ENCODE measurements around the gene MYO18A.

MYO18A gene

DNA sequence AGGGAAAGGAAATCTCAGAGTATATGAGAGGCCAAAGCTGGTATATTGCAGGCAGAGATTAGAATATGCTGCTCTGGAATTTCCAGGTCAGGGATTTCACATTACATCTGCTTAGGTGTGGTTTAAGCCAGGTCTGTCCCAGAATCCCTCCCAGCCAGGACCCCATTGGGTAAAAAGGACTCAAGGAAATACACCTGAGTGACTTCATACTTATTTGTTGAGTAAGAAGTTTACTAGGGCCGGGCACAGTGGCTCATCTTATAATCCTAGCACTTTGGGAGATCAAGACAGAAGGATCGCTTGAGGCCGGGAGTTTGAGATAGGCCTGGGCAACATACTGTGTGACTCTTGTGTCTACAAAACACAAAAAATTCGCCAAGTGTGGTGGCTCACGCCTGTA is 130.0 kb downstream of the MYO18A start:
- no peak overlapping the region for H3K14ac ChIP-seq (ENCODE audit: low read length)
- WGBS, 2 donors (ENCODE audit: extremely low coverage in 2 of 2, insufficient read length in 2 of 2, insufficient replicate concordance in 1 of 2): no CpG with 5 or more reads among the region's 5 CpGs
- no peak overlapping the region for H2BK15ac ChIP-seq (ENCODE audit: low read length)
- no peak overlapping the region for H3K23ac ChIP-seq (ENCODE audit: low read depth, low read length, poor library complexity)
- H4K91ac ChIP-seq (ENCODE audit: low read depth, low read length, poor library complexity): no peak overlapping the region
- no peak overlapping the region for H2BK120ac ChIP-seq (ENCODE audit: low read depth, low read length)
- no peaks in the 10 kb centered on the region for H3K79me1 ChIP-seq (ENCODE audit: low read depth, low read length)
- H4K8ac ChIP-seq (ENCODE audit: low read depth, low read length): no peak overlapping the region
- H2AK5ac ChIP-seq (ENCODE audit: low read depth, low read length): no peak overlapping the region
- H3K18ac ChIP-seq (ENCODE audit: low read length): no peak overlapping the region
- H3K4ac ChIP-seq (ENCODE audit: low read length): no peak overlapping the region
- H3K9me3 ChIP-seq (replicated peaks in 1 of 2; ENCODE audit: control insufficient read depth in 2 of 2, insufficient read depth in 1 of 2, low read depth in 1 of 2, low read length in 2 of 2): no peaks in the 10 kb centered on the region
- H3K4me2 ChIP-seq (ENCODE audit: insufficient read depth, low read length, poor library complexity, severe bottlenecking): no peak overlapping the region
- no peaks in the 10 kb centered on the region for H3K36me3 ChIP-seq (replicated peaks in 1 of 2; ENCODE audit: control insufficient read depth in 2 of 2, insufficient read depth in 2 of 2, low read length in 2 of 2)
- no peaks in the 10 kb centered on the region for H3K27me3 ChIP-seq (ENCODE audit: control insufficient read depth in 3 of 3, insufficient read depth in 3 of 3, low read depth in 1 of 3, low read length in 3 of 3)
- H2BK12ac ChIP-seq (ENCODE audit: low read length): no peak overlapping the region
- H2AFZ ChIP-seq (ENCODE audit: low read length): no peak overlapping the region
- H2BK5ac ChIP-seq (ENCODE audit: low read length): no peak overlapping the region
- no peak overlapping the region for H3K27ac ChIP-seq (replicated peaks; ENCODE audit: low read length)
- DNase-seq (ENCODE audit: low spot score): no peak
- no peak overlapping the region for H3K9ac ChIP-seq (ENCODE audit: low read depth, low read length, poor library complexity)
- no peak overlapping the region for H3K4me3 ChIP-seq (ENCODE audit: low read length in 2 of 2)
- peaks cover 22 to 59% of the 10 kb centered on the region in 2 donors for H3K4me1 ChIP-seq (ENCODE audit: control insufficient read depth in 2 of 2, insufficient read depth in 1 of 2, low read depth in 1 of 2, low read length in 2 of 2)

- H3K27ac ChIP-seq (replicated peaks; ENCODE audit: low read length): no peak overlapping the region
- H3K14ac ChIP-seq (ENCODE audit: low read length): no peak overlapping the region
- H3K23ac ChIP-seq (ENCODE audit: low read depth, low read length, poor library complexity): no peak overlapping the region
These were observed 130.6 kb downstream of the MYO18A start for GRCh38 chr17:29049541-29050145.

DNA sequence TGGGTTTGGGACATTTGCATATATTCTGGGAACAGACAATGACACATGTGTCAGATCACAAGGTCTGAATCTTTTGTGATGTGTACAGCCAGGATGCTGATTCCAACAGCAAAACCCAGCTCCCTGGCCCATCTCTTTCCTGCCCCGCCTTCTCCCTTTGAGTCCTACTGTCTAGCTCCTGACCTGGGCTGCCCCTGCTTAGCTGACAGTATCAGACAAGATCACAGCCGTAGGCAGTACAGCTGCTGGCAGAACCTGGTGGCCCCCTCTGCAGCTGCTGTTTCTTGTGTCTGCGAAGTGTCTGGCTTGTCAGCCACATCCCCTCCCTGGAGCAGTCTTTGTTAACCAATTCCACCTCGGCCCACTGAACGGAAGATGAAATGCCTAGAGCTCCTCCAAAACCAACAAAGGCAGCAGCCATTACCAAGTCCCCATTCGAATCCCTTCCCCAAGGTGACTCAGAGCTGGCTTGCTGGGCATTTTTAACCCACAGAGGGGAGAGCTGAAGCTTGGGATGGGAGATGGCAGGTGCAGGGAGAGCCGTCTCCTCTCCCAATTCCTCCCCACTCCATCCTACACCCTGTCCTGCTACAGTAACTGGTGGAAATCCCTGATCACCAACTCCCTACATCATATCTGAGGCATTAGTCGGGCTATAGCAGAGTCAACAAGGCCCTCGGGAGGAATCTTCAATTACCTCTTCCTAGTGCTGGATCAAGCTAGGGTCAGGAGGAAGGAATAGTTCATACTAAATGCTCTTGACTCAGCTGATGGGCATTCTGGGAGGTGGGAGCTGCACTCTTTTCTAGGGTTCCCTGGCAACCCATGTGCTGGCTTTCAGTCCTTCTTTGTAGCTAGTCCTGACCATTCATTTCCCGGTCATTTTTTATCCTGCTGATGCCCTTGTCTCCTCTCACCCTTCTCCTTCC is 131.5 kb downstream of the MYO18A start:
- H2BK120ac ChIP-seq (ENCODE audit: low read depth, low read length): no peak overlapping the region
- H2AK5ac ChIP-seq (ENCODE audit: low read depth, low read length): no peak overlapping the region
- no peaks in the 10 kb centered on the region for H3K27me3 ChIP-seq (ENCODE audit: control insufficient read depth in 3 of 3, insufficient read depth in 3 of 3, low read depth in 1 of 3, low read length in 3 of 3)
- no peak overlapping the region for H3K9ac ChIP-seq (ENCODE audit: low read depth, low read length, poor library complexity)
- H3K18ac ChIP-seq (ENCODE audit: low read length): peak overlapping the region; percentile 53
- peaks cover 14 to 59% of the 10 kb centered on the region in 2 donors for H3K4me1 ChIP-seq (ENCODE audit: control insufficient read depth in 2 of 2, insufficient read depth in 1 of 2, low read depth in 1 of 2, low read length in 2 of 2)
- H3K4ac ChIP-seq (ENCODE audit: low read length): no peak overlapping the region
- no peak overlapping the region for H2BK5ac ChIP-seq (ENCODE audit: low read length)
- H3K27ac ChIP-seq (replicated peaks; ENCODE audit: low read length): no peak overlapping the region
- peak overlapping the region in 1 of 2 donors; percentile 17 for H3K4me3 ChIP-seq (ENCODE audit: low read length in 2 of 2)
- no CpG with 5 or more reads among the region's 10 CpGs for WGBS, 2 donors (ENCODE audit: extremely low coverage in 2 of 2, insufficient read length in 2 of 2, insufficient replicate concordance in 1 of 2)
- peak overlapping the region; percentile 34 for H2BK15ac ChIP-seq (ENCODE audit: low read length)
- no peaks in the 10 kb centered on the region for H3K79me1 ChIP-seq (ENCODE audit: low read depth, low read length)
- no peak overlapping the region for H4K91ac ChIP-seq (ENCODE audit: low read depth, low read length, poor library complexity)
- no peak overlapping the region for H2BK12ac ChIP-seq (ENCODE audit: low read length)
- no peaks in the 10 kb centered on the region for H3K9me3 ChIP-seq (replicated peaks in 1 of 2; ENCODE audit: control insufficient read depth in 2 of 2, insufficient read depth in 1 of 2, low read depth in 1 of 2, low read length in 2 of 2)
- no peak overlapping the region for H3K4me2 ChIP-seq (ENCODE audit: insufficient read depth, low read length, poor library complexity, severe bottlenecking)
- H3K23ac ChIP-seq (ENCODE audit: low read depth, low read length, poor library complexity): no peak overlapping the region
- no peak overlapping the region for H4K8ac ChIP-seq (ENCODE audit: low read depth, low read length)
- H2AFZ ChIP-seq (ENCODE audit: low read length): peak overlapping the region; percentile 67
- no peak overlapping the region for H3K14ac ChIP-seq (ENCODE audit: low read length)
- DNase-seq (ENCODE audit: low spot score): no peak
- H3K36me3 ChIP-seq (replicated peaks in 1 of 2; ENCODE audit: control insufficient read depth in 2 of 2, insufficient read depth in 2 of 2, low read length in 2 of 2): no peaks in the 10 kb centered on the region

More at GRCh38 chr17:29049541-29050145, 130.6 kb downstream of the MYO18A start:
- no peaks in the 10 kb centered on the region for H3K9me3 ChIP-seq (replicated peaks in 1 of 2; ENCODE audit: control insufficient read depth in 2 of 2, insufficient read depth in 1 of 2, low read depth in 1 of 2, low read length in 2 of 2)
- H4K91ac ChIP-seq (ENCODE audit: low read depth, low read length, poor library complexity): no peak overlapping the region
- no peak overlapping the region for H3K18ac ChIP-seq (ENCODE audit: low read length)
- H3K79me1 ChIP-seq (ENCODE audit: low read depth, low read length): no peaks in the 10 kb centered on the region
- peaks cover 17 to 56% of the 10 kb centered on the region in 2 donors for H3K4me1 ChIP-seq (ENCODE audit: control insufficient read depth in 2 of 2, insufficient read depth in 1 of 2, low read depth in 1 of 2, low read length in 2 of 2)
- H3K36me3 ChIP-seq (replicated peaks in 1 of 2; ENCODE audit: control insufficient read depth in 2 of 2, insufficient read depth in 2 of 2, low read length in 2 of 2): no peaks in the 10 kb centered on the region
- no peak overlapping the region for H2AK5ac ChIP-seq (ENCODE audit: low read depth, low read length)
- no peak overlapping the region for H4K8ac ChIP-seq (ENCODE audit: low read depth, low read length)
- no peak for DNase-seq (ENCODE audit: low spot score)
- H2BK15ac ChIP-seq (ENCODE audit: low read length): no peak overlapping the region
- H3K27me3 ChIP-seq (ENCODE audit: control insufficient read depth in 3 of 3, insufficient read depth in 3 of 3, low read depth in 1 of 3, low read length in 3 of 3): no peaks in the 10 kb centered on the region
- H2BK5ac ChIP-seq (ENCODE audit: low read length): no peak overlapping the region
- WGBS, 2 donors (ENCODE audit: extremely low coverage in 2 of 2, insufficient read length in 2 of 2, insufficient replicate concordance in 1 of 2): no CpG with 5 or more reads among the region's 11 CpGs
- no peak overlapping the region for H3K4me3 ChIP-seq (ENCODE audit: low read length in 2 of 2)
- peak overlapping the region; percentile 67 for H2AFZ ChIP-seq (ENCODE audit: low read length)
- no peak overlapping the region for H3K4ac ChIP-seq (ENCODE audit: low read length)
- H2BK12ac ChIP-seq (ENCODE audit: low read length): no peak overlapping the region
- no peak overlapping the region for H2BK120ac ChIP-seq (ENCODE audit: low read depth, low read length)
- no peak overlapping the region for H3K9ac ChIP-seq (ENCODE audit: low read depth, low read length, poor library complexity)
- H3K4me2 ChIP-seq (ENCODE audit: insufficient read depth, low read length, poor library complexity, severe bottlenecking): no peak overlapping the region

GRCh38 chr17:29046473-29046839 is 133.7 kb downstream of the MYO18A start:
- no CpG with 5 or more reads among the region's 5 CpGs for WGBS, 2 donors (ENCODE audit: extremely low coverage in 2 of 2, insufficient read length in 2 of 2, insufficient replicate concordance in 1 of 2)
- H3K23ac ChIP-seq (ENCODE audit: low read depth, low read length, poor library complexity): no peak overlapping the region
- no peak overlapping the region for H3K9ac ChIP-seq (ENCODE audit: low read depth, low read length, poor library complexity)
- H3K4me3 ChIP-seq (ENCODE audit: low read length in 2 of 2): no peak overlapping the region
- no peak overlapping the region for H2AK5ac ChIP-seq (ENCODE audit: low read depth, low read length)
- no peaks in the 10 kb centered on the region for H3K27me3 ChIP-seq (ENCODE audit: control insufficient read depth in 3 of 3, insufficient read depth in 3 of 3, low read depth in 1 of 3, low read length in 3 of 3)
- H3K4me2 ChIP-seq (ENCODE audit: insufficient read depth, low read length, poor library complexity, severe bottlenecking): no peak overlapping the region
- no peaks in the 10 kb centered on the region for H3K36me3 ChIP-seq (replicated peaks in 1 of 2; ENCODE audit: control insufficient read depth in 2 of 2, insufficient read depth in 2 of 2, low read length in 2 of 2)
- no peak overlapping the region for H2AFZ ChIP-seq (ENCODE audit: low read length)
- no peak for DNase-seq (ENCODE audit: low spot score)
- no peak overlapping the region for H4K8ac ChIP-seq (ENCODE audit: low read depth, low read length)
- H2BK5ac ChIP-seq (ENCODE audit: low read length): no peak overlapping the region
- H2BK120ac ChIP-seq (ENCODE audit: low read depth, low read length): no peak overlapping the region
- no peaks in the 10 kb centered on the region for H3K9me3 ChIP-seq (replicated peaks in 1 of 2; ENCODE audit: control insufficient read depth in 2 of 2, insufficient read depth in 1 of 2, low read depth in 1 of 2, low read length in 2 of 2)
- H3K14ac ChIP-seq (ENCODE audit: low read length): no peak overlapping the region
- H2BK15ac ChIP-seq (ENCODE audit: low read length): no peak overlapping the region
- no peak overlapping the region for H3K18ac ChIP-seq (ENCODE audit: low read length)
- H3K4me1 ChIP-seq (ENCODE audit: control insufficient read depth in 2 of 2, insufficient read depth in 1 of 2, low read depth in 1 of 2, low read length in 2 of 2): peaks cover 22 to 71% of the 10 kb centered on the region in 2 donors
- no peak overlapping the region for H4K91ac ChIP-seq (ENCODE audit: low read depth, low read length, poor library complexity)
- no peak overlapping the region for H2BK12ac ChIP-seq (ENCODE audit: low read length)
- H3K4ac ChIP-seq (ENCODE audit: low read length): no peak overlapping the region
- H3K79me1 ChIP-seq (ENCODE audit: low read depth, low read length): no peaks in the 10 kb centered on the region
- H3K27ac ChIP-seq (replicated peaks; ENCODE audit: low read length): no peak overlapping the region

Measured in neuronal stem cell (in vitro differentiated cells).